T follicular helper cell (primary cell): ENCODE measurements around the gene RHOA.
"Not testable (repeated sequence)": the region's sequence is repeated elsewhere in the genome, so short reads cannot be mapped to it uniquely, and the experiment has no call there.

Experiments
- DNase-seq: peaks from one replicate; pipeline ENCODE4 v3.0.0-alpha.2; 2020; ENCODE audit warnings: low read depth

RHOA gene

GRCh38 chr3:49411535-49411967 is 225 bp downstream of the RHOA start:
- DNase-seq = peak; percentile 21

- no peak for DNase-seq
Measured at GRCh38 chr3:49410846-49411534, 786 bp downstream of the RHOA start.

DNA sequence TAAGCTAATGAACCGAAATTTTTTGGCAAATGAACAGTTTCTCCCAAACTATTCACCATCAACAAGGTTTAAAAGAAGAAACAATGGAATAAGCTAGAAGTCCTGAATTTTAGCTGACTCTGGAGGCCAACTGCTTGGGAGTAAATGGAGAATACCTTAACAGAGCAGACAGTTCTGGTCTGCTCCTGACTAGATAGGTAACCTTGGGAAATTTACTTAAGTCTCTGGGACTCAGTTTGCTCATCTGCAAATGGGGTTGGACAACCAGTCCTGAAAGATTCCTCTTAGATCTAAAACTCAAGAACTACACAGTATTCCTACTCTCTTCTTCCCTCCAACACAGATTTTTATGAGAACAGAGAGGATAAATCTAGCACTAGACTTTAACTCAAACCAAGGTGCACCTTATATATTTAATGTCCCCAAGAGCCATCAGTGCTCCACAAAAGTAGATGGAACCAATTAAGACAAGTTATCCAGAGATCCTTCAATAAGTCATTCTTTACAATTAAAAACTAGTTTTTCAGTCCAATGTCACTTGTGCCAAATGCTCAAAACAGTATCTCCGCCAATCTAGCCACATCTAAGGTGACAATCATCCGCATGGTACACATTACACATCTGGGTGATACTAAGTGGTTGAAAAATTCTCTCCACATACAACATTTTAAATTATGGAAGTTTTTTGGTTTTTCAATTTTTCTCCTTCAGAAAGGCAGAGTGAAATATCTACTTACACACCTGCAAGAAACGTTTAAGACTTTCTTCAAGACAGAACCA is 1.5 kb downstream of the RHOA start:
- DNase-seq = peak; percentile 16

- DNase-seq = no peak
Measured at GRCh38 chr3:49406571-49407565, 4.9 kb downstream of the RHOA start.

DNA sequence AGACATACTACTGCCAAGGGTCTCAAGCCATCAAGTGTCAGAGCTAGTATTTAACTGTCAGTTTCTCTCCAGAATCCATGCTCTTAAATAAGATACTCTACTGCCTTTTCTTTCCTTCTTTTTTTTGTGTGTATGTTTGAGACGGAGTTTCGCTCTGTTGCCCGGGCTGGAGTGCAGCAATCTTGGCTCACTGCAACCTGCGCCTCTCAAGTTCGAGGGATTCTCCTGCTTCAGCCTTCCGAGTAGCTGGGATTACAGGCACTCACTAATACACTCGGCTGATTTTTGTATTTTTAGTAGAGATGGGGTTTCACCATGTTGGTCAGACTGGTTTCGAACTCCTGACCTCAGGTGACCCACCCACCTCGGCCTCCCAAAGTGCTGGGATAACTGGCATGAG is 6.2 kb downstream of the RHOA start:
- DNase-seq = not testable (repeated sequence)

DNA sequence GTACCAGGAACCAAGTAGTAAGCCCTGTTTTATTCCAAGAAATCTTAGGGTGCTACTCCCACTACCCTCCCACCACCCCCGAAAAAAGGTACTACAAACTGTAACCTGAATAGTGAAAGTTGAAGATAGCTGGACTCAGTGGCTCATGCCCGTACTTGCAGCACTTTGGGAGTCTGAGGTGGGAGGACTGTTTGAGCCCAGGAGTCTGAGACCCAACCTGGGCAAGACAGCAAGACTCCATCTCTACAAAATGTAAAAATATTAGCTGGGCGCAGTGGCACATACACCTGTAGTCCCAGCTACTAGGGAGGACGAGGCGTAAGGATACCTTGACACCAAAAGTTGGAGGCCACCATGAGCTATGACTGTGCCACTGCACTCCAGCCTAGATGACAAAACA is 7.9 kb downstream of the RHOA start:
- DNase-seq = no peak

- DNase-seq = no peak
Measured at GRCh38 chr3:49401766-49402165, 10.0 kb downstream of the RHOA start.

GRCh38 chr3:49399461-49399860 is 12.3 kb downstream of the RHOA start:
- DNase-seq = no peak

GRCh38 chr3:49397470-49397869 is 14.3 kb downstream of the RHOA start:
- no peak for DNase-seq

- DNase-seq = not testable (repeated sequence)
Measured at GRCh38 chr3:49391310-49391709, 20.5 kb downstream of the RHOA start.

DNA sequence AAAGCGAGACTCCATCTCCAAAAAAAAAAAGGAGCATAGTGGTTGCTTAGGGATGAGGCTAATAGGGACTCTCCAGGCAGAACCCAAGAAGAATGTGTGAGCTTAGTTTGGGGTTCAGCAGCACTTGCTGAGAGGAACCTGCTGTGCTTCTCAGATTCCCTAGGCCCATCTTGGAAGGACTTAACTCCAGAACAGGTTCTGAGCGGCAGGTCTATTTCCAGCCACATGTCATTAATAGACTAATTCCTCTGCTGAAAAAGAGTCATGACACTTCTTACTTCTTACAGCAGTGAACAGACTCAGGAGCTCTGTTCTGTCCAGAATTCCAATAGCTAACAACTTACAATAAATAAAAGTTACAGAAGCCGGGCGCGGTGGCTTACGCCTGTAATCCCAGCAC is 22.5 kb downstream of the RHOA start:
- no peak for DNase-seq

GRCh38 chr3:49388289-49388820 is 23.4 kb downstream of the RHOA start:
- DNase-seq = no peak

DNA sequence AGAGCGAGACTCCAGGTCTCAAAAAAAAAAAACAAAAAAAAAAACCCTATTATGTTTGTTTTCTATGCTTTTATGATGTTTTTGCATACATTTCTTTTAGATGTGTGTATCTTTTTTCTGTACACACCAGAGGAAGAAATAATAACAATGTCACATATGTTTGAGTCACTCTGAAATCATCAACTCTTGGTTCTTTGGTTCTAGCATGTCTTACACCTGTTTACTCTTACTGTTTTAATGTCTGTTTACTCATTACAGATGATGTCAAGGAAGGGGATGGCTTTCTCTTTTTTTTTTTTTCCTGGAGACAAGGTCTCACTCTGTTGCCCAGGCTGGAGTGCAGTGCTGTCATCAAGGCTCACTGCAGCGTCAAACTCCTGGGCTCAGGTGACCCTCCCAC is 24.1 kb downstream of the RHOA start:
- DNase-seq = no peak

DNA sequence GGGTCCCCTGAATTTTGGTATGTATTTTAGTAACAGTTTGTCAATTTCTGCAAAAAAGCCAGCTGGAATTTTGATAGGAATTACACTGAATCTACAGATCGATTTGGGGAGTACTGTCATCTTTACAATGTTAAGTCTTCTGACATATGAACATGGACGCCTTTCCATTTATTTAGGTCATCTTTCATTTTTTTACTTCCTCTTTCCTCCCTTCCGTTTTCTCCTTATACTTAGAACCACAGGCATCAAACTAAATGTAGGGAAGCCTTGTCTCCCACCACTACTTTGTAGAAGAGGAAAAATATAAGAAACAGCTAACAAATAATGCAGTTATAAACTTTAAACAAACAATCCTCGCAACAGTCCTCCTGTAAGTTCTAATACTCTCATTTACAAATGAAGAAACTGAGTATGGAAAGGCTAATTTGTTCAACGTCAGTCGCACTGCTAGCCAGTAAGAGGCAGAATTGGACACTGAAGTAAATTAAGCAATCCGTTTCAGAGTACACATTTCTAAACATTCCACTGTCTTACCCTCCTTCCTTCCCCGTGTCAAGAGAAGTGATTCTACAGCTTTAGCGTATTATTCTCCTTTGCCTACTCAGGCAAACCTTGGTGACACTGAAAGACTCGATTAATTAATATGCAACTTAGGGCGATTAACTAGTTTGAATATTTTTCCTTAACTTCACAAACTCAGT is 25.6 kb downstream of the RHOA start:
- DNase-seq = no peak

- no peak for DNase-seq
Measured at GRCh38 chr3:49385617-49386016, 26.2 kb downstream of the RHOA start.

DNA sequence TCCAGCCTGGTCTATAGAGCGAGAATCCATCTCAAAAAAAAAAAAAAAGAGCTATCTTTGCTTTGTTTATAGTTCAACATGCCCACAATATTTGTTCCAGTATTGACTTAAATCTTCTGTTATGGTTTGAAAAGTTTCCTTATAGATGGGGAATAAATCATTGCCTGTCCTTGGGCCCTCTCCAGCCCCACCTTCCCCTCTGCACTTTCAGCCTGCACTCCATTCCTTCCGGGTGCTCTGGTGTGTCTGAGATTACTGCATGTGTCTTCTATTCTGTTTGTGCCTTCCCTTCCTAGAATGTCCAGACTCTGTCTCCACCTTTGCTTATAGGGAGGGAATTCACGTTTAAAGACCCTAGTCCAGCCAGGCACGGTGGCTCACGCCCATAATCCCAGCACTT is 28.4 kb downstream of the RHOA start:
- DNase-seq = no peak

DNA sequence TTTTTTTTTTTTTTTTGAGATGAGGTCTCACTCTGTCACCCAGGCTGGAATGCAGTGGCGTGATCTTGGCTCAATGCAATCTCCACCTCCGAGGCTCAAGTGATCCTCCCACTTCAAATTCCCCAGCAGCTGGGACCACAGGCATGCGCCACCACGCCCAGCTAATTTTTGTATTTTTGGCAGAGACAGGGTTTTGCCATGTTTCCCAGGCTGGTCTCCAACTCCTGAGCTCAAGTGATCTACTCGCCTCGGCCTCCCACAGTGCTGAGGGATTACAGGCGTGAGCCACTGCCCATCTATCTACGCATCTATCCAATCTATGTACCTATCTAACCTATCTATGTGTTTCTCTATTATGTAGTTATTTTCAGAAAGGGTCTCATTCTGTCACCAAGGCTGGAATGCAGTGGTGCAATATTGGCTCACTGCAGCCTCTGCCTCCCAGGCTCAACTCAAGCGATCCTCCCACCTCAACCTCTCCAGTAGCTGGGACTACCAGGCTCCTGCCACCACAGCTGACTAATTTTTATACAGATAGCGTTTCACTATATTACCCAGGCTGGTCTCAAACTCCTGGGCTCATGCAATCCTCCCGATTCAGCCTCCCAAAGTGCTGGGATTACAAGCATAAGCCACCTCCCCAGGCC is 33.4 kb downstream of the RHOA start:
- no peak for DNase-seq

- peak; percentile 6 for DNase-seq
Measured at GRCh38 chr3:49377483-49377882, 34.3 kb downstream of the RHOA start.

DNA sequence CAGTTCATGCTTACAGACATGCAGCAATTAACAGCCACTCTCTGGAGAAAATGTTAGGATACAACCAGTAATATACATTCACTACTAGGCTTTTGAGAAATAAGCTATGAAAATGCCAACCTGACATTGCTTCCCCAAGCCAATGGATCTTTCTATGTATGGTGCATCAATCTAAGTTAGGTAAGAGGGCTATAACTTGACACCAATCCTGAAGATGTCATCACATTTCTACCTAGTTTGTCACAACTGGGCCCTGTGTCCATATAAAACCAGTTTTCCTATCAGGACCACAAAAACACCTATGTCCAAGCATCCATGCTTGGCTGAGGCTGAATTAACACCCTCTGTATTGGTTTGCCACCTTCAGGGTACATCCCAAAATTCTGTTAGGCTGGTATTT is 39.8 kb downstream of the RHOA start:
- DNase-seq = no peak

- DNase-seq = no peak
Measured at GRCh38 chr3:49370585-49371290, 41.0 kb downstream of the RHOA start.
